ENCODE measurements around the gene MEOX2. TPM values are rescaled to one million over a fixed set of nuclear protein-coding genes. Genes with fewer than 3 reads are reported as not detected.

The MEOX2 gene
- total RNA-seq, 2 donors from 2014 or later: 0.46 to 4.3 TPM

- Histone ChIP-seq H3K36me3 (no peaks in the 10 kb centered on the region), H3K4me3 (no peak overlapping the region), H3K27me3 (replicated peaks; ENCODE audit: insufficient read depth) (no peaks in the 10 kb centered on the region), H3K9me3 (no peaks in the 10 kb centered on the region), H3K4me1 (replicated peaks) (no peaks in the 10 kb centered on the region), H3K27ac (no peak overlapping the region)
- TF ChIP-seq, protein P1, sequence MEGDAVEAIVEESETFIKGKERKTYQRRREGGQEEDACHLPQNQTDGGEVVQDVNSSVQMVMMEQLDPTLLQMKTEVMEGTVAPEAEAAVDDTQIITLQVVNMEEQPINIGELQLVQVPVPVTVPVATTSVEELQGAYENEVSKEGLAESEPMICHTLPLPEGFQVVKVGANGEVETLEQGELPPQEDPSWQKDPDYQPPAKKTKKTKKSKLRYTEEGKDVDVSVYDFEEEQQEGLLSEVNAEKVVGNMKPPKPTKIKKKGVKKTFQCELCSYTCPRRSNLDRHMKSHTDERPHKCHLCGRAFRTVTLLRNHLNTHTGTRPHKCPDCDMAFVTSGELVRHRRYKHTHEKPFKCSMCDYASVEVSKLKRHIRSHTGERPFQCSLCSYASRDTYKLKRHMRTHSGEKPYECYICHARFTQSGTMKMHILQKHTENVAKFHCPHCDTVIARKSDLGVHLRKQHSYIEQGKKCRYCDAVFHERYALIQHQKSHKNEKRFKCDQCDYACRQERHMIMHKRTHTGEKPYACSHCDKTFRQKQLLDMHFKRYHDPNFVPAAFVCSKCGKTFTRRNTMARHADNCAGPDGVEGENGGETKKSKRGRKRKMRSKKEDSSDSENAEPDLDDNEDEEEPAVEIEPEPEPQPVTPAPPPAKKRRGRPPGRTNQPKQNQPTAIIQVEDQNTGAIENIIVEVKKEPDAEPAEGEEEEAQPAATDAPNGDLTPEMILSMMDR (IDR thresholded peaks at IDR 0.05): no peak
- TF ChIP-seq POLR2A (IDR thresholded peaks at IDR 0.05): no peak
- TF ChIP-seq POLR2AphosphoS5 (IDR thresholded peaks at IDR 0.05): no peak
- WGBS: 50% methylated on average over 2 of the region's 2 CpGs
- intact Hi-C loops (cut with DNase I): no loop called here
- no peak for DNase-seq (ENCODE audit: low spot score)
Observed at GRCh38 chr7:15603124-15603523, 83.4 kb downstream of the MEOX2 start.

GRCh38 chr7:15602236-15602635, 84.2 kb downstream of the MEOX2 start:
- WGBS: 38% methylated on average over 1 of the region's 1 CpG
- DNase-seq (ENCODE audit: low spot score): no peak
- Histone ChIP-seq H3K4me1 (replicated peaks) (no peaks in the 10 kb centered on the region), H3K36me3 (no peaks in the 10 kb centered on the region), H3K4me3 (no peak overlapping the region), H3K27ac (no peak overlapping the region), H3K9me3 (no peaks in the 10 kb centered on the region), H3K27me3 (replicated peaks; ENCODE audit: insufficient read depth) (no peaks in the 10 kb centered on the region)
- intact Hi-C loops (cut with DNase I): no loop called here
- TF ChIP-seq POLR2AphosphoS5 (IDR thresholded peaks at IDR 0.05): no peak
- no peak for TF ChIP-seq POLR2A (IDR thresholded peaks at IDR 0.05)
- TF ChIP-seq, protein P1 (IDR thresholded peaks at IDR 0.05): no peak

- H3K27me3 ChIP-seq (replicated peaks; ENCODE audit: insufficient read depth): no peaks in the 10 kb centered on the region
- intact Hi-C loops (cut with DNase I): no loop called here
- DNase-seq (ENCODE audit: low spot score): no peak
- TF ChIP-seq POLR2A (IDR thresholded peaks at IDR 0.05): no peak
- no peaks in the 10 kb centered on the region for H3K4me1 ChIP-seq (replicated peaks)
- H3K36me3 ChIP-seq: no peaks in the 10 kb centered on the region
- 52% methylated on average over 1 of the region's 1 CpG for WGBS
- no peak overlapping the region for H3K27ac ChIP-seq
- H3K9me3 ChIP-seq: no peaks in the 10 kb centered on the region
- no peak overlapping the region for H3K4me3 ChIP-seq
Observed at GRCh38 chr7:15601175-15601574, 85.3 kb downstream of the MEOX2 start.

DNA sequence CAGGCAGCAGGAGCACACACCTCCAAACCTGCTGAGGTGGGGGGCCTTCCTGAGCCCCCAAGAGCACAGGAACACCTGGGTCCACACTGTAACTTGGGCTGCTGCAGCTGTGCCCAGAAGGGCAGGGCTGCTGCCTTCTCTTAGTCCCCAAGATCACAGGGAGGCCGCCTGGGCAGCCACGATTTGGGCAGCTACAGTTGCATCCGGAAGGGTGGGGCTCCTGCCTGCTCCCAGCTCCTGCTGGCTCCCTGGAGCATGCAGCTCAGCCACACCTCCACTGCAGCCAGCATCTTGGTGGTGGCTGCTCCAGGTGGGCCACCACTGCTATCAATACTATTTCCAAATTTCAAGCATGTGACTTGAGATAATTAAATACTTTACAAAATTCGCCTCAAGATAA, 86.2 kb downstream of the MEOX2 start:
- H3K27ac ChIP-seq: no peak overlapping the region
- H3K27me3 ChIP-seq (replicated peaks; ENCODE audit: insufficient read depth): no peaks in the 10 kb centered on the region
- no peak overlapping the region for H3K4me3 ChIP-seq
- WGBS: 65% methylated on average over 4 of the region's 4 CpGs
- no peaks in the 10 kb centered on the region for H3K36me3 ChIP-seq
- no peaks in the 10 kb centered on the region for H3K9me3 ChIP-seq
- no peak for DNase-seq (ENCODE audit: low spot score)
- intact Hi-C loops (cut with DNase I): no loop called here
- TF ChIP-seq POLR2AphosphoS5 (IDR thresholded peaks at IDR 0.05): no peak
- TF ChIP-seq, protein P1 (IDR thresholded peaks at IDR 0.05): no peak
- no peak for TF ChIP-seq POLR2A (IDR thresholded peaks at IDR 0.05)
- no peaks in the 10 kb centered on the region for H3K4me1 ChIP-seq (replicated peaks)

DNA sequence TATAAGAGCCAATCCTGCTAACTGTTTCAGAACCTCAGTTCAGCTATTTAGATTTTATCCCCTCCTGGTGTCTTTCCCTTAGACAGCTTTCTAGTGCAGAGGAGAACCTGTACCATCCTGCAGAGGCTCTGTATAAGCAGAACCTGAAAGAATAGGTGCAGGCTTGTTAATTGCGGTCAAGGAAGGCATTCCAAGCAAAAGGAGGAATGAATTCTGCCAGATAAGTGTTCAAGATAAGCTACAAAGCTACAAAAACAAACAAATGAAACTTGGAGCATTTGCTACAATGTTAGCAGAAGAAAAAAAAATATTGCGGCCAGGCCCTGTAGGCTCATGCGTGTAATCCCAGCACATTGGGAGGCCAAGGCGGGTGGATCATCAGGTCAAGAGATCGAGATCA, 92.0 kb downstream of the MEOX2 start:
- 36% methylated on average over 5 of the region's 5 CpGs for WGBS
- intact Hi-C loops (cut with DNase I): no loop called here
- H3K9me3 ChIP-seq: no peaks in the 10 kb centered on the region
- H3K27me3 ChIP-seq (replicated peaks; ENCODE audit: insufficient read depth): no peaks in the 10 kb centered on the region
- TF ChIP-seq, protein P1 (IDR thresholded peaks at IDR 0.05): no peak
- TF ChIP-seq POLR2AphosphoS5 (IDR thresholded peaks at IDR 0.05) (peak; percentile 8), POLR2A (IDR thresholded peaks at IDR 0.05) (no peak)
- H3K4me1 ChIP-seq (replicated peaks): no peaks in the 10 kb centered on the region
- H3K4me3 ChIP-seq: no peak overlapping the region
- H3K36me3 ChIP-seq: no peaks in the 10 kb centered on the region
- no peak overlapping the region for H3K27ac ChIP-seq
- DNase-seq (ENCODE audit: low spot score): peak; percentile 9
